Suprapubic skin (tissue), 4 donors: ENCODE data around the gene CMTM7.

ENCODE experiments used
- EP300 ChIP-seq: sonication (generic); formaldehyde crosslinking; IDR thresholded peaks from one replicate; pipeline ENCODE4 v1.6.1; 2017; ENCODE audit warnings: antibody characterized with exemption
- POLR2A ChIP-seq, 2 donors: fragments of 450-650 bp; IDR thresholded peaks; one replicate each; pipeline ENCODE4 v1.6.1; 2017; ENCODE audit warnings: antibody characterized with exemption in 2 of 2, mild to moderate bottlenecking in 2 of 2, moderate library complexity in 2 of 2
- POLR2AphosphoS5 ChIP-seq, 3 donors: sonication (generic); formaldehyde crosslinking; IDR thresholded peaks; one replicate each; pipeline ENCODE4 v1.6.1; 2017; ENCODE audit warnings: antibody characterized with exemption in 3 of 3
- TF ChIP-seq, protein P1 (sequence below), 2 donors: fragments of 200-600 bp in 1 of 2; fragments of 450-650 bp in 1 of 2; sonication (generic) in 1 of 2; IDR thresholded peaks; one replicate each; pipeline ENCODE4 v1.5.1; 2016 to 2019; ENCODE audit warnings: antibody characterized with exemption in 2 of 2, mild to moderate bottlenecking in 1 of 2, moderate library complexity in 1 of 2

DNA sequence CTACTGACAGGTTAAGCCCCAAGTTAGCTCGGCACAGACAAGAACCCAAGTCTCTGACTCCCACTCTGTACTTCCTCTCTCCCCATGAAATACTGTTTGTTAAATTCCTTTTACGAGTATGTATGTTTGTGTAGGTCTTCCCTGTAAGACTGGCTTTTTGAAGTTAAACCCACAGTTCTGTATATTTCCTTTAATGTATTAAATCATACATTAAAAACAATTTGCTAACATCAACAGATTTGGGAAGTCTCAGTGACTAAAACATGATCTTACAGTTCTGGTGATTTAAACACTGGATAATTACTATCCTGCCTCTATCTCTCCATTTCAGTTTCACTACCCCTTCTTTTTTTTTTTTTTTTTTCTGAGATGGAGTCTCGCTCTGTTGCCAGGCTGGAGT is 106.6 kb downstream of the CMTM7 start:
- TF ChIP-seq, protein P1, sequence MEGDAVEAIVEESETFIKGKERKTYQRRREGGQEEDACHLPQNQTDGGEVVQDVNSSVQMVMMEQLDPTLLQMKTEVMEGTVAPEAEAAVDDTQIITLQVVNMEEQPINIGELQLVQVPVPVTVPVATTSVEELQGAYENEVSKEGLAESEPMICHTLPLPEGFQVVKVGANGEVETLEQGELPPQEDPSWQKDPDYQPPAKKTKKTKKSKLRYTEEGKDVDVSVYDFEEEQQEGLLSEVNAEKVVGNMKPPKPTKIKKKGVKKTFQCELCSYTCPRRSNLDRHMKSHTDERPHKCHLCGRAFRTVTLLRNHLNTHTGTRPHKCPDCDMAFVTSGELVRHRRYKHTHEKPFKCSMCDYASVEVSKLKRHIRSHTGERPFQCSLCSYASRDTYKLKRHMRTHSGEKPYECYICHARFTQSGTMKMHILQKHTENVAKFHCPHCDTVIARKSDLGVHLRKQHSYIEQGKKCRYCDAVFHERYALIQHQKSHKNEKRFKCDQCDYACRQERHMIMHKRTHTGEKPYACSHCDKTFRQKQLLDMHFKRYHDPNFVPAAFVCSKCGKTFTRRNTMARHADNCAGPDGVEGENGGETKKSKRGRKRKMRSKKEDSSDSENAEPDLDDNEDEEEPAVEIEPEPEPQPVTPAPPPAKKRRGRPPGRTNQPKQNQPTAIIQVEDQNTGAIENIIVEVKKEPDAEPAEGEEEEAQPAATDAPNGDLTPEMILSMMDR (IDR thresholded peaks at IDR 0.05): no peak
- no peak for TF ChIP-seq POLR2AphosphoS5 (IDR thresholded peaks at IDR 0.05)
- TF ChIP-seq EP300: no peak
- TF ChIP-seq POLR2A (IDR thresholded peaks at IDR 0.05): no peak
